MG63 (cell line): ENCODE measurements around the gene CFAP92. TPM values are rescaled to one million over a fixed set of nuclear protein-coding genes. Genes with fewer than 3 reads are reported as not detected.

ENCODE experiments used
- DNase-seq: peaks from one replicate; pipeline ENCODE4 v3.0.0-alpha.2; 2020
- H3K27me3 ChIP-seq: fragments of 250-450 bp; sonication (Bioruptor Pico); 2 replicates; pipeline ENCODE4 v1.5.1; 2020; ENCODE audit warnings: mild to moderate bottlenecking, moderate library complexity
- H3K36me3 ChIP-seq: fragments of 250-450 bp; sonication (Bioruptor Pico); 2 replicates; pipeline ENCODE4 v1.5.1; 2020; ENCODE audit warnings: mild to moderate bottlenecking, moderate library complexity
- H3K4me3 ChIP-seq: fragments of 250-450 bp; sonication (Bioruptor Pico); 2 replicates; pipeline ENCODE4 v1.5.1; 2020; ENCODE audit warnings: mild to moderate bottlenecking, moderate library complexity
- H3K9me3 ChIP-seq: fragments of 250-450 bp; sonication (Bioruptor Pico); 2 replicates; pipeline ENCODE4 v1.5.1; 2020; ENCODE audit warnings: mild to moderate bottlenecking, moderate library complexity
- total RNA-seq: library from RNA; depleted of rRNA; stranded (reverse); fragments of >200 nt; shearing (Covaris generic); gene quantifications from 2 replicates; pipeline ENCODE4 v1.2.3, GENCODE V29; 2014; ENCODE audit warnings: low replicate concordance

CFAP92 gene
- total RNA-seq, 1 experiment from 2014 or later, result not detected

DNA sequence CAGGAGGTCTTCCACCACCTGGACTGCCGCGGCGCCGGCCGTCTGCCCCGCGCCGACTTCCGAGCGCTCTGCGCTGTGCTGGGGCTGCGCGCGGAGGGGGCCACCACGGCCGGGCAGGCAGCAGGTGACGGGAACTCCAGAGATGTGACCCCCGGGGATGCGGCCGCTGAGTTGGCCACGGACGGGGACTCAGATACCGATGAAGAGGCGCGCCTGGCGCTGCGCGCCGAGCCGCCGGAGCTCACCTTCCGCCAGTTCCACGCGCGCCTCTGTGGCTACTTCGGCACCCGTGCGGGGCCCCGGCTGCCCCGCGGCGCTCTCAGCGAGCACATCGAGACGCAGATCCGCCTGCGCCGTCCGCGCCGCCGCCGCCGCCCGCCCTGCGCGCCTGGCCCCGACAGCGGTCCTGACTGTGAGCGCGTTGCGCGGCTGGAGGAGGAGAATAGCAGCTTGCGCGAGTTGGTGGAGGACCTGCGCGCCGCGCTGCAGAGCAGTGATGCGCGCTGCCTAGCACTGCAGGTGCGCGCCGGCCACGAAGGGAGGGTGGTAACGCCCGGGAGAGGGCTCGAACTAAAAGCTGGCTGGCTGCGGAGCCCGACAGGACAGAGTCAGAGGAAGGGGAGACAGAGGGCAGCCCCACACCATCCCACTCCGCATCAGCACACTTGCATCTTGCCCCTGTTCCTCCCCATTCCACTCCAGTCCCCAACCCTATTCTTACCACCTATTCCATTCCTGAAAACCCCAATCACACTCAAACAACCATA is 8.1 kb upstream of the CFAP92 start:
- DNase-seq, result peak; percentile 53
- Histone ChIP-seq H3K27me3 (peaks cover 50% of the 10 kb centered on the region), H3K4me3 (peak overlapping the region; percentile 33), H3K36me3 (no peaks in the 10 kb centered on the region), H3K9me3 (no peaks in the 10 kb centered on the region; the same call in 1 of the 2 replicates)

DNA sequence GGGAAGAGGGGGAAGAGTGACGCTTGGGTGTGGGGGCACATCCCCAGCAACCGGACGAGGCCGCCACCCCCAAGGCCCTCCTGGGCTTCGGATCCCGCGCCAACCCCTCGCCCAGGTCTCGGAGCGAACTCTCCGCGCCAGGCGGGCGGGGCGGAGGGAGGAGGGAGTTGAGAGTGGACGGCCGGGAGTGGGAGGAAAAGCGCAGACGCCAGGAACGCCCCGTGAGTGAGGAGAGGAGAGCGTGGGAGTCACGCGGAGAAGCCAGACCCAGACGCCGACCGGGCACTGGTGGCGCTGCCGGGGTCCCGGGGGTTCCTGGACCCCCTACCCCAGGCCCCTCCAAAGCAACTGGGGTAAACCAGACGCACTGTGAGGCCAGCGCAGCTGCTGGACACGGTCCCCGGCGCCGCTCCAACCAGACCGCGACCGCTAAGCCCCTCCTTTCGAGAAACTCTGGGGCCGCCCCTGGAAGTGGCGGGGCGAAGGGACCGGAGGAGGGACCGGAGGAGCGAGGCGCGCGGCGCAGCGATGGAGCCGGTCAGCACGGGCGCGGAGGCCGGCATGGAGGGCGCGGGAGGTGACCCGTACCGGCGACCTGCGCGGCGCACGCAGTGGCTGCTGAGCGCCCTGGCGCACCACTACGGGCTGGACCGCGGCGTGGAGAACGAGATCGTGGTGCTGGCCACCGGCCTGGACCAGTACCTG is 7.4 kb upstream of the CFAP92 start, which contains the start of gene EFCC1:
TSS of gene EFCC1 (plus strand) at position 204 of the 705 bp plus-strand sequence. CDS start at position 529, 325 bp downstream.
- H3K36me3 ChIP-seq, result no peaks in the 10 kb centered on the region
- peak; percentile 36 for DNase-seq
- H3K9me3 ChIP-seq, result no peaks in the 10 kb centered on the region; the same call in 1 of the 2 replicates
- H3K27me3 ChIP-seq, result peaks cover 50% of the 10 kb centered on the region
- H3K4me3 ChIP-seq, result peak within 1 kb of the TSS; percentile 33

DNA sequence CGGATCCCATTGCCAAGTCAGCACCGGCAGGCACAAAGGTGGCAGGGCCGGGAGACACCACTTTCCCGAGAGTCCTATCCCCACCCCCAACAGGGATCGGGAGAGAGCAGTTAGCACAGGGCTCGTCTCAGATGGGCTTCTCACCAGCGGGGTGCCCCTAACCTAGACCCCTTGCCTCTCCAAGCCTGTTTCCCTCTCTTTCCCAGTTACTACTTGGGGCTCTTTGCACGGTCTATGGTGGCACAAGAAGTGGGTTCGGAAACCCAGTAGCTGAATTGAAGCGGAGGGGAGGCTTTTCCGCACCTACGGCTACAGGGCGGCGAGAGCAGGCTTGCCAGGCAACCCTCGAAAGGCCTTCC is 6.8 kb upstream of the CFAP92 start:
- peaks cover 50% of the 10 kb centered on the region for H3K27me3 ChIP-seq
- no peaks in the 10 kb centered on the region; the same call in 1 of the 2 replicates for H3K9me3 ChIP-seq
- H3K36me3 ChIP-seq, result no peaks in the 10 kb centered on the region
- no peak for DNase-seq
- no peak overlapping the region for H3K4me3 ChIP-seq

DNA sequence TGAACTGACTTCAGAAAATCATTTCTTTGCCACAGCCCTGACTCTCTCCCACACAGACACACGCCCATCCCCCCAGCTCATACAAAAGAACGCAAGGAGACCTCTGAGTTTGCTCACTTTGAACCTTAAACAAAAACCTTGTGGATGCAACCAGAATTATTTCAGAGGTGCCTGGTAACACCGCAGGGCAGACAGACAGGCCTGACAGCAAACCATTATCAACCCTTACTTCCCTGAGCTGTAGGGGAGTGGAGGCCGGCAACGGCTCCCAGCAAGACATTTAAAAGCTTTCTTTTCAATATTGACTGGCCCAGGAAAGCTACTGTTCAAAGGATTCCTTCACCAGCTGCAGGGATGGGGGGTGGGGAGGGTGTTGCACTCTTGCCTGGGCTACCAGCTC is 5.2 kb upstream of the CFAP92 start:
- Histone ChIP-seq H3K9me3 (no peaks in the 10 kb centered on the region; the same call in 1 of the 2 replicates), H3K27me3 (peaks cover 50% of the 10 kb centered on the region)
- DNase-seq, result no peak

DNA sequence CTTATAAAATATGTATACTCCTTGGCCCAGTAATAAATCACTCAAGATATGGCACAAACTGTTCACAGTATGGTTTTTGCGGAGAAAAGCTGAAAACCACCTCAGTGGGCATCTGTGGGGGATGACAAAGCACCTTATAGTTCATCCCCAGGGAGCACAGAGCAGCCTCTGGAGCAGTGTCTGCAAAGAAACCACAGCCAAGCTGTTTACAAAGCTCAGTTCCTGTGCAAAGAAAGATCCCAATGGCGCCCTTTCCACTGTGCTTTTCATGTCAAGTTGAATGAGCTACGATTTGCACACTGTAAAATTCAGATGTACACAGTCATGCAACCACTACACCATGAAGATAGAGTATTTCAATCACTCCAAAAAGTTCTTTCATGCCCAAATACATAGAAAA is 4.7 kb upstream of the CFAP92 start:
- H3K9me3 ChIP-seq, result no peaks in the 10 kb centered on the region; the same call in 1 of the 2 replicates
- no peak overlapping the region for H3K4me3 ChIP-seq
- H3K27me3 ChIP-seq, result peaks cover 50% of the 10 kb centered on the region
- no peak for DNase-seq
- H3K36me3 ChIP-seq, result no peaks in the 10 kb centered on the region

More for the DNA sequence above, 5.2 kb upstream of the CFAP92 start:
- Histone ChIP-seq H3K4me3 (no peak overlapping the region), H3K36me3 (no peaks in the 10 kb centered on the region)

DNA sequence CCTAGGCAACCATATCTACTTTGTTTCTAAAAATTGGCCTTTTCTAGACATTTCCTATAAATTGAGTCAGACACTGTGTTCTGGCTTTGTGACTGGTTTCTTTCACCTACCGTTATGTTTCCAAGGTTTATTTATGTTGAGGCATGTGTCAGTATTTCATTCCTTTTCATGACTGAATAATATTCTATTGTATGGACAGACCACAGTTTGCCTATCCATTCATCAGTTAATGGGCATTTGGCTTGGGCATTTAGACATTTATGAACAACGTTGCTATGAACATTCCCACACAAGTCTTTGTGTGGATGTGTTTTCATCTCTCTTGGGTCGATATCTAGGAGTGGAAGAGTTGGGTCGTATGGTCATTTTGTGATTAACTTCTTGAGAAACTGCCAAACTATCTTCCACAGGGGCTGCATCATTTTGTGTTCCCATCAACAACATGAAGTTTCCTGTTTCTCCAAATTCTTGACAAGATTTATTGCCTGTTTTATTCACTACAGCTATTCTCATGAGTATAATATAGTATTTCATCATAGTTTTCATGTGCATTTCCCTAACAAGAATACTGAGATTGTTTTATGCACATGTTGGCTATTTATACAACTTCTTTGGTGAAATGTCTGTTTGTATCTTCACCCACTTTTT is 3.7 kb upstream of the CFAP92 start:
- Histone ChIP-seq H3K9me3 (no peaks in the 10 kb centered on the region; the same call in 1 of the 2 replicates), H3K27me3 (peaks cover 45% of the 10 kb centered on the region), H3K36me3 (no peaks in the 10 kb centered on the region), H3K4me3 (no peak overlapping the region)
- no peak for DNase-seq

DNA sequence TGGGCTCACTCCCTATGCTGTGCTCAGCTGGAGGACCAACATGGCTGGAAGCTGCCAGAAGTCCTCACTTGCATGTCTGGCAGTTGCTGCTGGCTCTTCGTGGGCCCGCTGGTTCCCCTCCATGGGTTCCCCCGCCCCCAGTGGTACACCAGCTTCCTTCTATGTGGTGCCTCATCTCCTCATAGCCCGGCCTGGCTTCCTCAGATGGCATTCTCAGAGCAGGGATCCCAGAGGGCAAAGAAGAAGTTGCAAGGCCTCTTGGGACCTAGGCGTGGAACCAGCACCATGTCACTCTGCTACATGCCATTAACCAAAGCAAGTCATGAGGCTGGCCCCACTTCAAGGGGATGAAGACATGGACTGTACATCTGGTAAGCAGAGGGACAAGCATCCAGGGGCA is 2.9 kb upstream of the CFAP92 start:
- no peak overlapping the region for H3K4me3 ChIP-seq
- no peaks in the 10 kb centered on the region; the same call in 1 of the 2 replicates for H3K9me3 ChIP-seq
- no peak for DNase-seq
- H3K36me3 ChIP-seq, result no peaks in the 10 kb centered on the region
- peaks cover 36% of the 10 kb centered on the region for H3K27me3 ChIP-seq

DNA sequence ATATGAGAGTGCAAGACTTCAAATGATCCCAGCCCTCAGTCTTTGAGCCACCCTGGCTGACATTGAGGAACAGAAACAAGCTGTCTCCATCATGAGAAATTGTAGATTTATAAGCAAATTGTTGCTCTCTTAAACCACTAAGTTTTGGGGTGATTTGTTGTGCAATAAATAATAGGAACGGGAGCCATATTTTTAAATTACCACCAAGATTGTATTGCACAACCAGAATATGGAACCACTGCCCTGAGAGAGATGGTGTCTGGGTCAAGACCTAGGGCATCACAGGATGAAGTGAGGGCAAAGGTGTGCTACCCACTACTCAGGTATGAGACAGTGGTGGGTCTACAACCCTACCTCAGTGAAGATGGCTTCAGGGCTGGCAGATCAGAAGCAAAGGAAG is 2.3 kb upstream of the CFAP92 start:
- Histone ChIP-seq H3K36me3 (no peaks in the 10 kb centered on the region), H3K9me3 (no peaks in the 10 kb centered on the region; the same call in 1 of the 2 replicates), H3K27me3 (peaks cover 31% of the 10 kb centered on the region), H3K4me3 (no peak overlapping the region)
- no peak for DNase-seq

DNA sequence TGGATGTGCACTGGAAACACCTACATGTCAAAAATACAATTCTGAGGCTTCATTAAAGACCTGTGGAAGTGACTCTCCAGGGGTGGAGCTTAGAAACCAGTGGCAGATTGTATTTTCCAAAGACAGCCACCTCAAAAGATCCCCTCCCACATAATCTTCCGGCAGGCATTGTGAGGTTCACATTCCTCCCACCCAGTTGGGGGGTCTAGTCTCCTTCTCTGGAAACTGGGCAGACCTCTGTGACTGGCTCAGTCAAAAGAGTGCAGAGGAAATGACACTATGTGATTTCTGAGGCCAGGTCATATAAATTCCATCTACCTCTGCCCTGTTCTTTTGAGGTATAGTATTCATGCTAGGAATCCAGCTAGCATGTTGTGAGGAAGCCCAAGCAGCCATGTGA is 1.9 kb upstream of the CFAP92 start:
- Histone ChIP-seq H3K9me3 (no peaks in the 10 kb centered on the region; the same call in 1 of the 2 replicates), H3K36me3 (no peaks in the 10 kb centered on the region), H3K4me3 (no peak overlapping the region), H3K27me3 (peaks cover 26% of the 10 kb centered on the region)
- DNase-seq, result no peak

DNA sequence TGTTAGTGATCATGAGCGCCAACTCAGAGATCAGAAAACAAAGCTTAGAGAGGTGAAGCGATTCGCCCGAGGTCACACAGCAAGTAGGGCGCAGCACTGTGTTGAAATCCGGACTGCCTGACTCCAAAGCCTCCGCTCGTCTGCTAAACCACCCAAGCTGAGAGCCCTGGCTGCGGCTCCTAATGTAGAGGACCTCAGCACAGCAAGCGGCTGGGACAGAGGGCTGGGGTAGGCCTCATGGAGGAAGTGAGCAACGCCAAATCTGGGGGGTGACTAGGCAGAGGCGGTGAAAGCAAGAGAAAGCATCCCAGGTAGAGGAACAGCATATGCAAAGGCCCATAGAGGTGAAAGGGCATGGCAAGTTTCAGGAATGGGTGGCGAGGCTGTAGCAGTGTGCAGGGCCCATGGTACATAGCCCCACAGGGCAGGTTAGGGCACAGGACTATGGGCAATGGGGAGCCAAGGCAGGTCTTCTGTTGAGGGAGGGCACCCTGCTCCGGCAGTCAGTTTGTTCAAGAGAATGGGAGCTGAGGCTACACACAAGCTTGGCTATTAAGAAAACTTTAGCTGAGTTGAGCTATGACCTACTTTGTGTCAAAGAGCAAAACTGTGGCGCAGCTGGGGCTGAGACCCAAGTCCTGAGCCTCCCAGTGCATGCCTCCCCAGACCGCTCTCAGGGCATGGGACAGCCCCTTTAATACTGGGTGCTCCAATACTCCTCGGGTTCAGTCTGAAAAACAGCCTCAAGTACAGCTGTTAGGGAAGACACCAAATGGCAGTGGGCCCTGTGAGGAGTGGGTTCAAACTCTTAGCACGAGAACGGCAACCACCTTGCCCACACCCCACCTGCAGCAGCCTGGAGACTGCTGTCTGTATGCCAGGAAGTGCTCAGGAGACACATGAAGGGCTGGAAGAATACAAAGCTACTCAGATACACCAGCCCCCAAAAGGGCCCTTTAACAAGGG is 988 bp upstream of the CFAP92 start:
- H3K4me3 ChIP-seq, result no peak overlapping the region
- no peaks in the 10 kb centered on the region; the same call in 1 of the 2 replicates for H3K9me3 ChIP-seq
- H3K27me3 ChIP-seq, result peaks cover 17% of the 10 kb centered on the region
- DNase-seq, result no peak
- no peaks in the 10 kb centered on the region for H3K36me3 ChIP-seq

DNA sequence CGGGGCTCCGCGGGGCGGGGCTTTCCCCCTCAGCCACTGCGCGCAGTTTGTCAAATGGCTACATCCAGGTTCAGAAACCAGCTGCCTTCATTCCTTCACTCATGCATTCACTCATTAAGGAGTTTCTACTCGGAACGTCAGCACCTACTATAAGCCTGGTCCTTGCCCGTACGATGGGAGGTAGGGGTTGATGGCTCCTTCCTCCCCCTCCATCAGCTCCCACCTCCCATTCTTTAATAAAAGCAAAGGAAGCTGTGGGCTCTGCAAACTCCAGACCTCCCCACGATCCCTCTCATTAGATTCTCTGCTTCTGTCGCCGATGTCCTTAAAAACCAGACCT is 267 bp upstream of the CFAP92 start:
- Histone ChIP-seq H3K36me3 (no peaks in the 10 kb centered on the region), H3K4me3 (no peak overlapping the region), H3K27me3 (peaks cover 14% of the 10 kb centered on the region), H3K9me3 (no peaks in the 10 kb centered on the region; the same call in 1 of the 2 replicates)
- no peak for DNase-seq

DNA sequence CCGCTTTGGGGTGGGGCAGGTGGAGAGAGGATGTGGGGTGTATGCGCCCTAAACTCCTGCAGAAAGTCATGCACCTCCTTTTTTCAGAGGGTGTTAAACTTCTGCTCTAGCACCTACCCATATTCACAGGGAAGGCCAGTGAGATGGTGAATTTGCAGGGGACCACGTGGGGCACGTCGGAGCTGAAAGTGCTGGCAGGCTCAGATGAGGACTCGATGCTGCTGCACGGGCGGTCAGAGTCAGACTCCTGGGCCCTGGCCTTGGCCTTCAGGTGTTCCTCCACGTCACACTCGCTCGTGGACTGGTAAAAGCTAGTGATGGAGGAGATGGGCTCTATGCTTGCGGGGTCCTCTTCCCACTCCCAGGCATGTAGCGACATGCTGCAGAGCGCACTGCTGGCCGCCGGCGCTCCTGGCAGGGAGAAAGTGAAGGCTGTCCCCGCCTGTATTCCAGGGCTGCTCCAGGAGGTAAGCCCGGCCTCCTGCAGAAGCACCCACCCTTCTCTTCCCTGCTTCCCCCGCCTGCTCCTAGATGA is 883 bp downstream of the CFAP92 start:
- peaks cover 8% of the 10 kb centered on the region; the same call in 1 of the 2 replicates for H3K27me3 ChIP-seq

DNA sequence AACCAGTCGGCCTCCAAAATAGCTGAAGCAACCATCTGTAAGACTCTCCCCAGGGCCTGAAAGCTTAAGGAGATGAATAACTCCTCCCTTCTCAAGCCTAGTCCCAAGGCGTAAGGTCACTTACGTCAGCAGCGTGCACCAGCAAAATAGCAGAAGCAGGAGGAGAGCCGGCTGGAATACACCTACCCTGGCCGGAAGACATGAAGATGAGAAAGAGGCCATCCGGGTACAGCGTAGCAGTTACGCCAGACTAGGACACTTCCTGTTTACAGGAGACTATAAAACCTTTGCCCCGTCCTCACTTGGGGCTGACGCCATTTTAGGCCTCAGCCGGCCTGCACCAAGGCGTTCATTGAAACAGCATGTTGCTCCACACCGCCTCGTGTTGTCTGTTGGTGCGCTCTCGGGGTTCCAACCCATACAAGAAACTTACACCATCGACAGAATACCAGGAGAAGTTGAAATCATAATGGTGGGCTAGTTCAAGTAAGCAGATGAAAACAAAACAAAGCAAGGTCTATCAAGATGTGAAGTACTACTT is 2.5 kb downstream of the CFAP92 start:
- no peaks in the 10 kb centered on the region for H3K9me3 ChIP-seq
- DNase-seq, result no peak
- H3K27me3 ChIP-seq, result no peaks in the 10 kb centered on the region
- no peaks in the 10 kb centered on the region for H3K36me3 ChIP-seq
- H3K4me3 ChIP-seq, result no peak overlapping the region

More for the DNA sequence above, 883 bp downstream of the CFAP92 start:
- Histone ChIP-seq H3K36me3 (no peaks in the 10 kb centered on the region), H3K4me3 (no peak overlapping the region), H3K9me3 (no peaks in the 10 kb centered on the region; the same call in 1 of the 2 replicates)
- no peak for DNase-seq

DNA sequence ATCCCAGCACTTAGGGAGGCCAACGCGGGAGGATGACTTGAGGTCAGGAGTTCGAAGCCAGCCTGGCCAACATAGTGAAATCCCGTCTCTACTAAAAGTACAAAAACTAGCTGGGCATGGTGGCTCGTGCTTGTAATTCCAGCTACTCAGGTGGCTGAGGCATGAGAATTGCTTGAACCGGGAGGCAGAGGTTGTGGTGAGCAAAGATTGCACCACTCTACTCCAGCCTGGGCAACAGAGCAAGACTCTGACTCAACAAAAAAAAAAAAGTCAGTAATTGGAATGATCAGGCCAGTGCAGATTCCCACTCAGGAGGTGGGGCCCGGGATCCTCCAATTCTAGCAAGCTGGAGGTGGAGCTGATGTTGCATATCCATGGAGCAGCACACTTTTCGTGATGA is 5.6 kb downstream of the CFAP92 start:
- H3K4me3 ChIP-seq, result no peak overlapping the region
- DNase-seq, result no peak
- no peaks in the 10 kb centered on the region for H3K27me3 ChIP-seq
- H3K36me3 ChIP-seq, result no peaks in the 10 kb centered on the region
- no peaks in the 10 kb centered on the region for H3K9me3 ChIP-seq

DNA sequence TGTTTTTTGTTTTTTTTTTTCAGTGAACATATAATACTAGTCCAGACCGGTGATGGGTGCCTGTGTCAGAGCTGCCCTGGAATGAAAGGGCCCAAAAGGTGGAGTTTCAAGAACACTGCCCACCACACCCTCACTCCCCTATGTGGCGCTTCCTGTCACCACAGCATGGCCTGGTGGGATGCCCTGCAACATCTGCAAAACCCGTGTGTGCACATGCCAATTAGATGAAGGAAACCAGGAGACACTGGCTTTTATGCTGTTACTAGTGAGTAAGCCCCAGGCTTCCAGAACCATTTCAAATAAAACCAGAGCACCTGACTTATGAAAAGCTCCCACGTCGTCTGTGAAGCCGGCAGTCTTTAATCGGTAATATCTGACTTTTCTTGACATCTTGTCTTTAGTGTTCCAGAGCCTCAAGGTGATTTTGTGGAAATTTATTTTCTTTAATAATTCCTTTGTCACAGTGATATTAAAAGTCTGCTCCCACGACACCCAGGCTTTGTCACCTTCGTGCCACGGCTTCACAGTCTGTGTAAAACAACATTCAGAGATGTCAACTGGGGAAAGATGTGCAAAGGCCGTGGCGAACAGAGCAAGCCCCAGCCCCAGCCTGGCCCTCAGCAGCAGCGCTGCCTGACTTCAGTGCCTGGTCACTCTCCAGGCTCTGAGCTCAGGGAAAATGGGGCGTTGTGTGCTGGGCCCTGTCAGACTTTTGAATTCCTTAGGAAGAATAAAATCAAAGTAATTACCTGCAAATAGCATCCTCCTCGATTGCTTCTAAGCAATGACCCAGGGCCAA is 6.4 kb downstream of the CFAP92 start:
- Histone ChIP-seq H3K9me3 (no peaks in the 10 kb centered on the region), H3K36me3 (no peaks in the 10 kb centered on the region), H3K4me3 (no peak overlapping the region), H3K27me3 (no peaks in the 10 kb centered on the region)
- no peak for DNase-seq
